Endothelial cell of umbilical vein (primary cell): ENCODE data around the gene LPAR6. TPM values are rescaled to one million over a fixed set of nuclear protein-coding genes. Genes with fewer than 3 reads are reported as not detected.
A peak's percentile ranks its signal among the peaks of the same experiment; 100 is the strongest.

Experiments
- BruUV-seq: library from RNA; stranded (reverse); fragments of 400-500 nt; replicated peaks from 2 replicates; lab custom pipeline; 2021; lab: Mats Ljungman, UMichigan
- CTCF ChIA-PET: fragments of 300-600, 350-600 bp; sonication (Branson Sonifier 250); formaldehyde crosslinking; loops from one replicate; lab custom pipeline; 2021; ENCODE audit warnings: antibody characterized with exemption, inconsistent platforms; lab: Charles Lee
- POLR2A ChIA-PET: fragments of 300-600, 350-600 bp; sonication (Branson Sonifier 250); formaldehyde crosslinking; loops from one replicate; lab custom pipeline; 2021; ENCODE audit warnings: antibody characterized with exemption, inconsistent platforms; lab: Charles Lee
- DNase-seq: peaks from one replicate; pipeline ENCODE4 v3.0.0-alpha.2; 2011; ENCODE audit warnings: low read depth, low spot score
- FAIRE-seq: peaks from 2 replicates; lab custom pipeline; 2011; peaks lifted over from hg19 to GRCh38; lab: Jason Lieb, UNC
- H2AFZ ChIP-seq: 2 replicates; pipeline ENCODE4 v1.6.0; 2012; ENCODE audit warnings: low read depth, low read length, control low read depth, inconsistent platforms
- H3K27ac ChIP-seq: 2 replicates; pipeline ENCODE4 v1.5.1; 2011; ENCODE audit warnings: low read depth, mild to moderate bottlenecking, control low read depth, low read length, moderate library complexity; ENCODE audit not compliant: insufficient read depth
- H3K27me3 ChIP-seq, 2 experiments: 2 replicates each; pipeline versions ENCODE4 v1.6.0 to v1.6.1; 2011; ENCODE audit warnings: low read length in 2 of 2, mixed read lengths in 1 of 2; ENCODE audit not compliant: control insufficient read depth in 2 of 2, insufficient read depth in 2 of 2
- H3K36me3 ChIP-seq, 2 experiments: 2 replicates in 1 of 2; 3 replicates in 1 of 2; pipeline ENCODE4 v1.5.1; 2011; ENCODE audit warnings: low read length in 2 of 2, mild to moderate bottlenecking in 1 of 2, moderate library complexity in 1 of 2; ENCODE audit not compliant: control insufficient read depth in 2 of 2, insufficient read depth in 2 of 2; ENCODE audit errors: extremely low read depth in 1 of 2
- H3K4me1 ChIP-seq: 3 replicates; pipeline ENCODE4 v1.5.1; 2011; ENCODE audit warnings: mild to moderate bottlenecking, low read length; ENCODE audit not compliant: control insufficient read depth, insufficient read depth; ENCODE audit errors: extremely low read depth
- H3K4me2 ChIP-seq: 2 replicates; pipeline ENCODE4 v1.6.1; 2011; ENCODE audit warnings: low read length, control low read depth, mixed read lengths; ENCODE audit not compliant: insufficient read depth
- H3K4me3 ChIP-seq, 3 experiments: fragments of 200-600 bp in 1 of 3; sonication (generic), shearing (Covaris generic) in 1 of 3; replicated peaks in 1 of 3; 2 replicates each; pipeline ENCODE4 v1.5.1; 2011 to 2016; ENCODE audit warnings: control low read depth in 3 of 3, low read length in 3 of 3, mild to moderate bottlenecking in 2 of 3, inconsistent platforms in 1 of 3, low read depth in 1 of 3, moderate library complexity in 1 of 3; ENCODE audit not compliant: insufficient read depth in 1 of 3
- H3K79me2 ChIP-seq: 2 replicates; pipeline ENCODE4 v1.6.0; 2012; ENCODE audit warnings: low read length, inconsistent platforms; ENCODE audit not compliant: control insufficient read depth, insufficient read depth
- H3K9ac ChIP-seq: replicated peaks from 2 replicates; pipeline ENCODE3; 2011; ENCODE audit warnings: low read length, control low read depth; ENCODE audit not compliant: insufficient read depth; ENCODE audit errors: extremely low read depth
- H3K9me1 ChIP-seq: replicated peaks from 3 replicates; pipeline ENCODE4 v1.6.0; 2011; ENCODE audit warnings: mild to moderate bottlenecking, low read length; ENCODE audit not compliant: control insufficient read depth, insufficient read depth; ENCODE audit errors: extremely low read depth
- H3K9me3 ChIP-seq: replicated peaks from 2 replicates; pipeline ENCODE4 v1.5.1; 2012; ENCODE audit warnings: low read length, inconsistent platforms; ENCODE audit not compliant: control insufficient read depth, insufficient read depth
- H4K20me1 ChIP-seq: replicated peaks from 2 replicates; pipeline ENCODE3; 2011; ENCODE audit warnings: mild to moderate bottlenecking, low read length; ENCODE audit not compliant: control insufficient read depth, insufficient read depth; ENCODE audit errors: extremely low read depth
- EZH2 ChIP-seq: IDR thresholded peaks from 2 replicates; pipeline ENCODE4 v1.6.1; 2012; ENCODE audit warnings: borderline replicate concordance, low read depth, mild to moderate bottlenecking, moderate library complexity, low read length, inconsistent platforms; ENCODE audit not compliant: severe bottlenecking
- FOS ChIP-seq: IDR thresholded peaks from 2 replicates; pipeline ENCODE4 v1.6.1; 2011; ENCODE audit warnings: mild to moderate bottlenecking, low read length, moderate library complexity, borderline replicate concordance; ENCODE audit not compliant: insufficient read depth
- GATA2 ChIP-seq: IDR thresholded peaks from 2 replicates; pipeline ENCODE4 v1.7.0; 2011; ENCODE audit warnings: low read depth, mild to moderate bottlenecking, moderate library complexity, mixed read lengths, low read length; ENCODE audit not compliant: insufficient read length, insufficient read depth
- JUN ChIP-seq: IDR thresholded peaks from 2 replicates; pipeline ENCODE4 v1.6.1; 2011; ENCODE audit warnings: borderline replicate concordance, low read depth; ENCODE audit not compliant: insufficient read length, insufficient read depth
- POLR2A ChIP-seq: IDR thresholded peaks from 2 replicates; pipeline ENCODE4 v1.6.1; 2012; ENCODE audit warnings: low read depth, mild to moderate bottlenecking, control low read depth, low read length
- POLR2AphosphoS5 ChIP-seq: IDR thresholded peaks from 2 replicates; pipeline ENCODE4 v1.6.1; 2012; ENCODE audit warnings: low read depth, mild to moderate bottlenecking, control low read depth, low read length, moderate library complexity; ENCODE audit not compliant: insufficient read depth
- dilution Hi-C: fragments of 300-500 bp; cut with MboI; formaldehyde crosslinking; loops from one replicate; pipeline ENCODE4 v1.15.0; 2019; ENCODE audit warnings: low sequenced_read_pairs; ENCODE audit not compliant: extremely low pct_ligation_motif_present
- intact Hi-C: fragments of 100-400 bp; cut with micrococcal nuclease; formaldehyde crosslinking; loops from one replicate; pipeline ENCODE4 v1.10.0; 2022
- polyA plus RNA-seq, 4 experiments: library from polyadenylated mRNA; depleted of rRNA in 3 of 4; stranded (reverse) in 3 of 4; unstranded in 1 of 4; fragments of >200 nt; gene quantifications; 2 replicates each; pipeline versions ENCODE4 v1.2.1 to v1.2.3, GENCODE V29; 2011 to 2012; ENCODE audit warnings: missing spikeins in 1 of 4
- total RNA-seq: library from RNA; stranded (reverse); gene quantifications from 2 replicates; pipeline ENCODE4 v1.2.3, GENCODE V29; 2021
- TF ChIP-seq, protein P1 (sequence below): IDR thresholded peaks from 2 replicates; pipeline ENCODE4 v1.6.1; 2011; ENCODE audit not compliant: insufficient read depth, insufficient read length

Gene LPAR6
- total and polyA plus RNA-seq, 2 donors (not counting 3 experiments of a cell fraction or from before 2014, with no cell fraction given), result 14.5 to 22.9 TPM

DNA sequence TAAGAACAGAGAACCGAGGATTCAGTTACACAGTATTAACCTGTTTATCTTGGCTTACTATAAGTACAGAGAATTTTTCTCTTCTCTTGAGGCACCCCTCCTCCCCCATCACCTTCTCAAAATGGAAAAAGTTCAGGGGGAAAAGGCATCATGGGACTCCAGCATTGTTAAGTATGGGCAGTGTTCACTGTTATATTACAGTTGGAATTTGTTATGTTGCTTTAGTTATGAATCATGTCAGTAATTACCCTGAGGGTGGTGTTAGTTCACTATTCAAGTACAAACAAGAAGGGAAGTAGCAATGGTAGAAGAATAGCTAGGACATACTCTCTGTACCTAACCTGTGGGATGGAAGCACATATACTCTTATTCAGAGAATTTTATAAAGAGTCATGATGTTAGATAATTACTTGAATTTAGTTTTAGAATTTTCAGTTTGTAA, 12.0 kb downstream of the LPAR6 start:
- Histone ChIP-seq H3K79me2 (peaks cover 2% of the 10 kb centered on the region), H3K9me3 (no peaks in the 10 kb centered on the region), H3K9ac (peak overlapping the region; percentile 64), H4K20me1 (no peaks in the 10 kb centered on the region), H3K9me1 (no peaks in the 10 kb centered on the region), H3K4me2 (peak overlapping the region; percentile 86), H2AFZ (no peak overlapping the region), H3K36me3 (no peaks in the 10 kb centered on the region), H3K4me1 (peaks cover 44% of the 10 kb centered on the region), H3K27ac (peak overlapping the region; percentile 75), H3K4me3 (peak overlapping the region in 1 of 3 experiments; percentile 26), H3K27me3 (no peaks in the 10 kb centered on the region)
- TF ChIP-seq JUN (peak; percentile 34), FOS (no peak)
- CTCF ChIA-PET, result interaction anchor here (0.7 to 4.3 kb wide), 14 partner anchors 12 to 368 kb away, joined by 3 to 74 read pairs (median 4); partner anchors contain the start of genes ITM2B, LPAR6 and RCBTB2
- no TSS peak for BruUV-seq
- DNase-seq (peak; percentile 96), FAIRE-seq (peak; percentile 92)
- POLR2A ChIA-PET, result no interaction called here
- dilution Hi-C loops (no loop called here), intact Hi-C loops (loop anchor here (1.0 to 2.0 kb wide), 5 partner anchors 10 to 179 kb away; no protein-coding TSS in a partner anchor)

DNA sequence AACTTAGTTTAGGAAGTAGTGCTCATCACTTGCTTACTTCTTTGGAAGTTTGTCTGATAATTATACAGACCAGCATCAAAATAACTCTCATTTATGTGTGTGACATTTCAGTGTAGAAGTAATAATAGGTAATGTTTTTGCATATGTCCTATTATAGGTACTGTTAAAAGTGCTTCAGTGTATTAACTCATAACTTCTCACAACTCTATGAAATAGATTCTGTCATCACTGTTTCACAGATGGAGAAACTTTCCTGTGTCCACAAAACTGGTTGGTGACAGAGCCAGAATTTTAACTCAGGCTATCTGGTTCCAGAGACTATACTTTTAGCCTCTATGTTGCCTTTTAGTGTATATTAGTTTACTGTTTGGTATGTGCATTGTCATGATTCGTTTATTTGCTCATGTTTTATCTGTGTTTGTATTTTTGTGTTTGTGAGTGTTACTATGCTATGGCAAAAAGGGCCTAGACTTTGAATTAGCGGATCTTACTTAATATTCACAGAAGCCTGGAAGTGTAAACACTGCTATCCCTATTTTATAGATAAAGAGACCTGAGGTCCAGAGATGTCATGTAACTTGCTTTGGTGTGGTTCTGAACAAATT, 12.7 kb downstream of the LPAR6 start:
- dilution Hi-C loops (no loop called here), intact Hi-C loops (loop anchor here (2.0 kb wide), 2 partner anchors 47 to 65 kb away; no protein-coding TSS in a partner anchor)
- no peaks in the 10 kb centered on the region for H3K27me3 ChIP-seq
- H4K20me1 ChIP-seq, result no peaks in the 10 kb centered on the region
- POLR2A ChIA-PET, result no interaction called here
- BruUV-seq, result no TSS peak
- no peaks in the 10 kb centered on the region for H3K9me3 ChIP-seq
- no peaks in the 10 kb centered on the region for H3K36me3 ChIP-seq
- H3K27ac ChIP-seq, result peak overlapping the region; percentile 75
- CTCF ChIA-PET, result interaction anchor here (0.5 to 4.3 kb wide), 8 partner anchors 14 to 181 kb away, joined by 3 to 74 read pairs (median 4); partner anchors contain the start of gene RCBTB2
- no peak for DNase-seq
- H3K9ac ChIP-seq, result peak overlapping the region; percentile 41
- no peaks in the 10 kb centered on the region for H3K9me1 ChIP-seq
- no peak overlapping the region for H3K4me3 ChIP-seq
- H3K4me2 ChIP-seq, result peak overlapping the region; percentile 86
- no peak overlapping the region for H2AFZ ChIP-seq
- TF ChIP-seq, protein P1, sequence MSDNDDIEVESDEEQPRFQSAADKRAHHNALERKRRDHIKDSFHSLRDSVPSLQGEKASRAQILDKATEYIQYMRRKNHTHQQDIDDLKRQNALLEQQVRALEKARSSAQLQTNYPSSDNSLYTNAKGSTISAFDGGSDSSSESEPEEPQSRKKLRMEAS, result no peak
- no peak for TF ChIP-seq POLR2AphosphoS5
- TF ChIP-seq JUN, result no peak
- TF ChIP-seq GATA2, result no peak
- no peak for TF ChIP-seq EZH2
- TF ChIP-seq POLR2A, result no peak
- TF ChIP-seq FOS, result no peak
- H3K4me1 ChIP-seq, result peaks cover 44% of the 10 kb centered on the region
- H3K79me2 ChIP-seq, result peaks cover 2% of the 10 kb centered on the region
- peak; percentile 18 for FAIRE-seq
